Measurements from ENCODE around the gene TBC1D1. TPM values are rescaled to one million over a fixed set of nuclear protein-coding genes. Genes with fewer than 3 reads are reported as not detected.

TBC1D1 gene
- total and polyA plus RNA-seq, 2 donors = 74.7 to 115 TPM

- DNase-seq (ENCODE audit: extremely low spot score) = no peak
- H3K27ac ChIP-seq (ENCODE audit: low read depth) = no peak overlapping the region
These were observed 222.2 kb downstream of the TBC1D1 start for GRCh38 chr4:38113132-38113531.

DNA sequence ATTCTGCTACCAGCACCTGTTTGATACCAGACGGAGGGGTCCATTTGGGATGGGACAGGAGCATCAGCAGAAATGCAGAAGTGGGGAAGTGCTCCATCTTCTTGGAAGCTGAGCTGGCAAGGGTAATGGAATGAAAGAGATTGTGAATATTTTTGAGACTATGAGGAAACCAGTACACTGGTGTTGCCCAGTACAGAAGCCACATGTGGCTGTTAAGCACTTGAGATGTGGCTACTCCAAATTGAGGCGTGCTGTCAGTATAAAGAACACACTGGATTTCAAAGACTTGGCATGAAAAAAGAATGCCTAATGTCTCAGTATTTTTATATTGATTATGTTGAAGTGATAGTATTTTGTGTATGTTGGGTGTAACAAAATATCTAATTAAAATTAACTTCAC is 222.7 kb downstream of the TBC1D1 start:
- no peak for DNase-seq (ENCODE audit: extremely low spot score)
- Histone ChIP-seq H3K36me3 (ENCODE audit: insufficient read depth) (no peaks in the 10 kb centered on the region), H3K27ac (ENCODE audit: low read depth) (no peak overlapping the region), H3K4me1 (ENCODE audit: insufficient read depth) (no peaks in the 10 kb centered on the region), H3K4me3 (ENCODE audit: low read depth, low read length) (no peak overlapping the region)
- over 99% methylated on average over 2 of the region's 2 CpGs for WGBS

More at GRCh38 chr4:38113132-38113531, 222.2 kb downstream of the TBC1D1 start:
- no peaks in the 10 kb centered on the region for H3K4me1 ChIP-seq (ENCODE audit: insufficient read depth)
- no peak overlapping the region for H3K4me3 ChIP-seq (ENCODE audit: low read depth, low read length)
- no peaks in the 10 kb centered on the region for H3K36me3 ChIP-seq (ENCODE audit: insufficient read depth)
- WGBS = 88% methylated on average over 4 of the region's 4 CpGs

DNA sequence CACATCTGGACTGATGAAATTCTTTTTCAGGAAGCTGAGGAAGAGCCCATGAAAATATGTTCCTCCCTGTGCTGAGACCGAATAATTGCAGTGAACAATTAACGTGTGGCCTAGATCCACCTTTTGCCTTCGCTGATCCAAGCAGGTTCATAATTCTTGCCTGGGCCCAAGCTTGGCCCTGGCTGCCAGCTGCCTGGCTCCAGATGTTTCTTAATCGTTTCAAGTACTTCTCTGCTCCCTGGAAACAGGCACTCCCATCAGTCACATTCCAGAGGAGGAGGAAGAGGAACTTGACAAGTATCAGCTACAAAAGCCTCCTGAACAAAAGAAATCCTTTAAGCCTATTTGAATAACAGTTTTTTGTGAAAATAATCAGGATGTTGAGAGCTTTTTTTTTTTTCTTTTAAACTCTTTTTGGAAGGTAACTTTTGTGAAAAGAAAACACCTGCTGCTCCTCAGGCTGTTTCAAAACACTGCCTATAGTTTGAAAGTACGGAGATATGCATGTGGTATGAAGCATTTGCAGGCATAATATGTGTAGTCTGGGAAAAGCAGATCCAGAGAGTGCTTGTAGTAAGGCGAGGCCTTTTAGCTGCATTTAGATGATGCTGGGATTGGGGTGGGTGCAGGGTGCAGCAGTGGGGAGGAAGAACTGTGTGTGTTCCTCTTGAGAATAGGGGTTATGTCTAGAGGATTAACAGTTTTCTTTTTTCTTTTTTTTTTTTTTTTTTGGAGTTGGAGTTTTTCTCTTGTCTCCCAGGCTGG is 223.7 kb downstream of the TBC1D1 start:
- no peaks in the 10 kb centered on the region for H3K36me3 ChIP-seq (ENCODE audit: insufficient read depth)
- H3K27ac ChIP-seq (ENCODE audit: low read depth) = no peak overlapping the region

GRCh38 chr4:38115601-38116000 is 224.7 kb downstream of the TBC1D1 start:
- no peaks in the 10 kb centered on the region for H3K4me1 ChIP-seq (ENCODE audit: insufficient read depth)
- no peak for DNase-seq (ENCODE audit: extremely low spot score)
- 96% methylated on average over 5 of the region's 5 CpGs for WGBS
- H3K36me3 ChIP-seq (ENCODE audit: insufficient read depth) = no peaks in the 10 kb centered on the region
- no peak overlapping the region for H3K27ac ChIP-seq (ENCODE audit: low read depth)
- H3K4me3 ChIP-seq (ENCODE audit: low read depth, low read length) = no peak overlapping the region

More for the DNA sequence above, 223.7 kb downstream of the TBC1D1 start:
- no peak overlapping the region for H3K4me3 ChIP-seq (ENCODE audit: low read depth, low read length)
- no peak for DNase-seq (ENCODE audit: extremely low spot score)
- H3K4me1 ChIP-seq (ENCODE audit: insufficient read depth) = no peaks in the 10 kb centered on the region
- WGBS = 43% methylated on average over 6 of the region's 6 CpGs

DNA sequence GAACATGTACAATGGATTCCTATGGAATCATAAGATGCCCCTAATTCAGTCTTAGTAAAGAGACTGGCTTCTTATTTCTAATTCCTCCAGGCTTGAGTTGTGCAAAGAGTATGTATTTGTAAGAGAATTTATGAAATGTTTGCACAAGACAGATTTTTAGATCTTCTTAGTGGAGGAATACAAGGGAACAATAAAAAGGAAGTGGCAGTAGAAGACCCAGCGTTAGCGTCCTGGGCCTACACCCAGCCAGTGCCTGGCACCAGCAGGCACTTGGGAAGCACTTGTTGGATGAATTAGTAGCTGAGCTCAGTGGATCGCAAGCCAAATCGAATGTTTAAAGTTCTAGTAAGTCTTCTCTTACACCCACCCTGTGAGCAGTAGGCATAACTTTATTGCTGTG is 226.7 kb downstream of the TBC1D1 start:
- H3K4me3 ChIP-seq (ENCODE audit: low read depth, low read length) = no peak overlapping the region
- H3K27ac ChIP-seq (ENCODE audit: low read depth) = no peak overlapping the region
- no peak for DNase-seq (ENCODE audit: extremely low spot score)
- no peaks in the 10 kb centered on the region for H3K4me1 ChIP-seq (ENCODE audit: insufficient read depth)
- WGBS = 87% methylated on average over 4 of the region's 4 CpGs
- no peaks in the 10 kb centered on the region for H3K36me3 ChIP-seq (ENCODE audit: insufficient read depth)

- Histone ChIP-seq H3K4me3 (ENCODE audit: low read depth, low read length) (no peak overlapping the region), H3K4me1 (ENCODE audit: insufficient read depth) (no peaks in the 10 kb centered on the region), H3K36me3 (ENCODE audit: insufficient read depth) (no peaks in the 10 kb centered on the region), H3K27ac (ENCODE audit: low read depth) (no peak overlapping the region)
- WGBS = 29% methylated on average over 7 of the region's 7 CpGs
- no peak for DNase-seq (ENCODE audit: extremely low spot score)
These were observed 228.9 kb downstream of the TBC1D1 start for GRCh38 chr4:38119668-38120385.

GRCh38 chr4:38120772-38121171 is 229.9 kb downstream of the TBC1D1 start:
- Histone ChIP-seq H3K36me3 (ENCODE audit: insufficient read depth) (no peaks in the 10 kb centered on the region), H3K4me3 (ENCODE audit: low read depth, low read length) (no peak overlapping the region), H3K4me1 (ENCODE audit: insufficient read depth) (no peaks in the 10 kb centered on the region), H3K27ac (ENCODE audit: low read depth) (peak overlapping the region; percentile 55)
- no peak for DNase-seq (ENCODE audit: extremely low spot score)
- 95% methylated on average over 4 of the region's 4 CpGs for WGBS

- WGBS = 96% methylated on average over 6 of the region's 6 CpGs
- Histone ChIP-seq H3K4me1 (ENCODE audit: insufficient read depth) (no peaks in the 10 kb centered on the region), H3K4me3 (ENCODE audit: low read depth, low read length) (no peak overlapping the region), H3K27ac (ENCODE audit: low read depth) (no peak overlapping the region), H3K36me3 (ENCODE audit: insufficient read depth) (no peaks in the 10 kb centered on the region)
- DNase-seq (ENCODE audit: extremely low spot score) = no peak
These were observed 231.2 kb downstream of the TBC1D1 start for GRCh38 chr4:38122060-38122459.

- H3K4me3 ChIP-seq (ENCODE audit: low read depth, low read length) = no peak overlapping the region
- 81% methylated on average over 5 of the region's 5 CpGs for WGBS
- no peak overlapping the region for H3K27ac ChIP-seq (ENCODE audit: low read depth)
- H3K4me1 ChIP-seq (ENCODE audit: insufficient read depth) = no peaks in the 10 kb centered on the region
- H3K36me3 ChIP-seq (ENCODE audit: insufficient read depth) = no peaks in the 10 kb centered on the region
- no peak for DNase-seq (ENCODE audit: extremely low spot score)
These were observed 232.7 kb downstream of the TBC1D1 start for GRCh38 chr4:38123555-38123954.

DNA sequence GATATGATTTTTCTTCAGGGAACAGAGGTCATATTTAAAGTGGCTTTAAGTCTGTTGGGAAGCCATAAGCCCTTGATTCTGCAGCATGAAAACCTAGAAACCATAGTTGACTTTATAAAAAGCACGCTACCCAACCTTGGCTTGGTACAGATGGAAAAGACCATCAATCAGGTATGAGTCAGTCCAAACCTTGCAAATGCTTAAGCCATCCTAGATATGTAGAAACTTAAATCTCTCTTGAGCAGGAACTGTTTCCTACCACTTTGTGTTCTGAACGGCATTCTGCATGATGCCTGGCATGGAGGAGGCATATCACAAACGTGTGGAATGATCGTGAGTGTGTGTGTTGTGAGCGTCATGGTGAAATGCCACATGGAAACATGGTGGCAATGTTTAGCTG is 234.1 kb downstream of the TBC1D1 start:
- Histone ChIP-seq H3K27ac (ENCODE audit: low read depth) (no peak overlapping the region), H3K4me1 (ENCODE audit: insufficient read depth) (no peaks in the 10 kb centered on the region), H3K36me3 (ENCODE audit: insufficient read depth) (no peaks in the 10 kb centered on the region), H3K4me3 (ENCODE audit: low read depth, low read length) (no peak overlapping the region)
- DNase-seq (ENCODE audit: extremely low spot score) = no peak
- WGBS = 86% methylated on average over 5 of the region's 5 CpGs

- H3K4me1 ChIP-seq (ENCODE audit: insufficient read depth) = no peaks in the 10 kb centered on the region
- H3K36me3 ChIP-seq (ENCODE audit: insufficient read depth) = no peaks in the 10 kb centered on the region
- no peak for DNase-seq (ENCODE audit: extremely low spot score)
- 86% methylated on average over 2 of the region's 2 CpGs for WGBS
- no peak overlapping the region for H3K27ac ChIP-seq (ENCODE audit: low read depth)
- no peak overlapping the region for H3K4me3 ChIP-seq (ENCODE audit: low read depth, low read length)
These were observed 234.9 kb downstream of the TBC1D1 start for GRCh38 chr4:38125816-38126215.

DNA sequence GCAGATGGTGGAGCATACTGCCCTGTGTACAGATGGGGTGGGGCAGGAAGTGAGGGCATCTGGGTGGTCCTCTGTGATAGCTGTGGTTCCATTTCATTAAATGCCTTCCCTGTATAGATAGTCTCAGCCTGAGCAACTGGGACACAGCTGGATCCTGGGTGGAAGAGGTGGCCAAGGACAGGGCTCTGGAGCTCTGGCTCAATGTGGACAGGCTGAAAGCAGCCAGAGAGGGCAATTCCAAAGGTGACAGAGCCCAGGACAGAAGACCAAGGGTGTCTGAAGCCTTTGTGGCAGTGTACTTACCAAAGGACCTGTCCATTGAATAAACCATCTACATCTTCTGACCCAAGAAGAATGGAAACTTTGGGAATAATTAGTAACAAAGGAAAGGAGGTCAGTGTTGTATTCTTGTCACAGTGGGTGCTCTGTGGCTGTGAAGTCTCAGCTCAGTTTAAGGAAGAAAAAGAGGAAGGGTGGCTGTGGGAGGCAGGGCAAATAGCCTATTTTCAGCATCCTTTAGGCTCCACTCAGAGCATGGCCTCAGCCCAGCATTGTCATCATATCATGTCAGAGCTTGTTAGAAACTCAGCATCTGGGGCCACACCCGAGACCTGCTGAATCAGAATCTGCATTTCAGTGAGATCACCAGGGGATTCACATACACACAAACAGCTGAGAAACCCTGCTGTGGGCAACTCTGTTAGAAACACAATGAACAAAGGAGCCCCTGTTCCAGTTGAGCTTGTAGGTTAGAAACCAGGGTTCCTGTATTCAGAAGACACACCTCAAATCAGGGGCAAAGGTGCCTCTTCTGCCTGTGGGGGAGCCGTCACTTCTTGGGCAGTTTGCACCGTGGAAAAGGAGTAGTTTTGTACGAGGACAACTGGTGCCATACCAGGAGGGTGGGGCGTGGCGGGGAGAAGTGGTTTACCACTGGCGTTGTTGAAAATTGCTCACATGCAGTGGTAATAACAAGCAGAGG is 237.9 kb downstream of the TBC1D1 start:
- Histone ChIP-seq H3K4me1 (ENCODE audit: insufficient read depth) (no peaks in the 10 kb centered on the region), H3K4me3 (ENCODE audit: low read depth, low read length) (no peak overlapping the region), H3K27ac (ENCODE audit: low read depth) (no peak overlapping the region), H3K36me3 (ENCODE audit: insufficient read depth) (no peaks in the 10 kb centered on the region)
- WGBS = 67% methylated on average over 7 of the region's 7 CpGs
- DNase-seq (ENCODE audit: extremely low spot score) = no peak

GRCh38 chr4:38129460-38130227 is 238.8 kb downstream of the TBC1D1 start:
- no peak for DNase-seq (ENCODE audit: extremely low spot score)
- Histone ChIP-seq H3K4me1 (ENCODE audit: insufficient read depth) (no peaks in the 10 kb centered on the region), H3K4me3 (ENCODE audit: low read depth, low read length) (no peak overlapping the region), H3K36me3 (ENCODE audit: insufficient read depth) (peaks cover 1% of the 10 kb centered on the region), H3K27ac (ENCODE audit: low read depth) (no peak overlapping the region)
- 55% methylated on average over 7 of the region's 7 CpGs for WGBS

All from urinary bladder (tissue), 4 donors.